ENCODE data around the gene DCST1. TPM values are rescaled to one million over a fixed set of nuclear protein-coding genes. Genes with fewer than 3 reads are reported as not detected.

Gene DCST1
- total RNA-seq, 1 experiment from 2014 or later, result 0.15 TPM

- TF ChIP-seq NR2C2 (CRISPR knock-in tag; IDR thresholded peaks at IDR 0.05), result no peak
- TF ChIP-seq SMAD3 (CRISPR knock-in tag; IDR thresholded peaks at IDR 0.05; ENCODE audit: borderline replicate concordance), result no peak
- no peak for TF ChIP-seq NFYB (CRISPR knock-in tag; conservative IDR thresholded peaks at IDR 0.05; ENCODE audit: low read depth)
- TF ChIP-seq NFATC4 (CRISPR knock-in tag; IDR thresholded peaks at IDR 0.05), result no peak
- peak; percentile 100 for TF ChIP-seq USF1 (CRISPR knock-in tag; IDR thresholded peaks at IDR 0.05)
- TF ChIP-seq STAT6 (CRISPR knock-in tag; conservative IDR thresholded peaks at IDR 0.05; ENCODE audit: low read depth), result no peak
- TF ChIP-seq AFF4 (CRISPR knock-in tag; IDR thresholded peaks at IDR 0.05; ENCODE audit: borderline replicate concordance), result no peak
- TF ChIP-seq ZNF416 (CRISPR knock-in tag; IDR thresholded peaks at IDR 0.05), result no peak
- TF ChIP-seq GTF2I (CRISPR knock-in tag; conservative IDR thresholded peaks at IDR 0.05), result no peak
- no peak for TF ChIP-seq ZBTB21 (CRISPR knock-in tag; IDR thresholded peaks at IDR 0.05; ENCODE audit: borderline replicate concordance)
- TF ChIP-seq CDX4 (CRISPR knock-in tag; IDR thresholded peaks at IDR 0.05; ENCODE audit: borderline replicate concordance), result no peak
- peak; percentile 68; the same call in 1 of the 2 replicates for TF ChIP-seq FOXP1 (CRISPR knock-in tag; IDR thresholded peaks at IDR 0.05; ENCODE audit: borderline replicate concordance)
- TF ChIP-seq MXD4 (CRISPR knock-in tag; IDR thresholded peaks at IDR 0.05; ENCODE audit: borderline replicate concordance), result no peak
- no peak for TF ChIP-seq IRF1 (CRISPR knock-in tag; IDR thresholded peaks at IDR 0.05)
- peak; percentile 60; the same call in 1 of the 2 replicates for TF ChIP-seq FOXP4 (CRISPR knock-in tag; IDR thresholded peaks at IDR 0.05)
- TF ChIP-seq ARID4B (CRISPR knock-in tag; IDR thresholded peaks at IDR 0.05; ENCODE audit: borderline replicate concordance), result 0 out of 2 replicates have a peak, but pooled peaks have one; percentile 64
- peak; percentile 67 for TF ChIP-seq HMGXB4 (CRISPR knock-in tag; IDR thresholded peaks at IDR 0.05)
- TF ChIP-seq FOXK1 (CRISPR knock-in tag; IDR thresholded peaks at IDR 0.05), result peak; percentile 78; the same call in 1 of the 2 replicates
These were observed 46.9 kb downstream of the DCST1 start (continued) for GRCh38 chr1:155080312-155081228.
